ENCODE results near the gene CLCN1.

DNA sequence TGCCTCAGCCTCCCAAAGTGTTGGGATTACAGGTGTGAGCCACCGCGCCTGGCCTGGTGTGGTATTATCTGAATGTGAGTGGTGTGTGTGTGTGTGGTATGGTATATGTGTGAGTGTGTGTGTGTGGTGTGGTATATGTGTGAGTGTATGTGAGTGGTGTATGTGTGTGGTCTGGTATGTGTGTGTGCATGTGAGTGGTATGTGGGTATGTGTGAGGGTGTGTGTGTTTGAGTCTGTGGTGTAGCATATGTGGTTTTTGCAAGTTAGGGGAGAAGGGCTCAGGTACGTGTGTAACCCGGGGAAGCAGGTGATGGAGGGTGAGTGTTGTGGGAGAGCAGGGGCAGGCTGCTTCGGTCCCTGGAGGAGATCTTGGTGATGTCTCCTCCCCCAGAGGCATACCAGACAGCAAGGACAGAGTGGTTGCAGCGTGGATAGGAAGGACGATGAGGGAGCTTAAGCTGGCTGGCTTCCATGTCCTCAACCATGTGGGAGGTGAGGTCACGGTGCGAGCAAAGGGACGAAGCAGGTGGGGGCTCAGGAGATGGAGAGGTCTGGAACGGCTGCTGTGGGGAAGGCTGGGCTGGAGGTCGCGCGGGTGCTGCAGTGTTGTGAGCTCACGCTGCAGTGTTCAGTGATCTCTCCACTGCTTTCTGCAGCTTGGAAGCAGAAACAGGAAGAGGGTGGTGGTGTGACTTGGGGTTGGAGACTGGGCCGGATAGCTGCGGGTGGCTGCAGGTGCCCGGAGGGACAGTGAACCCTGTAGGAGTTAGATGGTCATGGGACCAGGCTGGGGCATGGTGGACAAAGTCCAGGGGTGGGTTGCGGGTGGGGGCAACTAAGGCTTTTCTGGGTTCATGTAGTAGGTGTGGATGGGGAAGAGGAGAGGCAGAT is 70.2 kb downstream of the CLCN1 start:
- TF ChIP-seq, protein P1, sequence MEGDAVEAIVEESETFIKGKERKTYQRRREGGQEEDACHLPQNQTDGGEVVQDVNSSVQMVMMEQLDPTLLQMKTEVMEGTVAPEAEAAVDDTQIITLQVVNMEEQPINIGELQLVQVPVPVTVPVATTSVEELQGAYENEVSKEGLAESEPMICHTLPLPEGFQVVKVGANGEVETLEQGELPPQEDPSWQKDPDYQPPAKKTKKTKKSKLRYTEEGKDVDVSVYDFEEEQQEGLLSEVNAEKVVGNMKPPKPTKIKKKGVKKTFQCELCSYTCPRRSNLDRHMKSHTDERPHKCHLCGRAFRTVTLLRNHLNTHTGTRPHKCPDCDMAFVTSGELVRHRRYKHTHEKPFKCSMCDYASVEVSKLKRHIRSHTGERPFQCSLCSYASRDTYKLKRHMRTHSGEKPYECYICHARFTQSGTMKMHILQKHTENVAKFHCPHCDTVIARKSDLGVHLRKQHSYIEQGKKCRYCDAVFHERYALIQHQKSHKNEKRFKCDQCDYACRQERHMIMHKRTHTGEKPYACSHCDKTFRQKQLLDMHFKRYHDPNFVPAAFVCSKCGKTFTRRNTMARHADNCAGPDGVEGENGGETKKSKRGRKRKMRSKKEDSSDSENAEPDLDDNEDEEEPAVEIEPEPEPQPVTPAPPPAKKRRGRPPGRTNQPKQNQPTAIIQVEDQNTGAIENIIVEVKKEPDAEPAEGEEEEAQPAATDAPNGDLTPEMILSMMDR (IDR thresholded peaks at IDR 0.05; ENCODE audit: borderline replicate concordance, extremely low read depth, low read length, poor library complexity, severe bottlenecking) = no peak
- TF ChIP-seq EZH2 (IDR thresholded peaks at IDR 0.05; ENCODE audit: borderline replicate concordance, low read depth, low read length, severe bottlenecking) = no peak
